ENCODE measurements around the gene APBB2. TPM values are rescaled to one million over a fixed set of nuclear protein-coding genes. Genes with fewer than 3 reads are reported as not detected.

APBB2 gene
- total RNA-seq, 1 experiment from 2014 or later: 49.0 TPM

GRCh38 chr4:40957281-40957680, 257.1 kb downstream of the APBB2 start (continued):
- TF ChIP-seq CREB1 (CRISPR knock-in tag; IDR thresholded peaks at IDR 0.05) (no peak), STAT6 (CRISPR knock-in tag; conservative IDR thresholded peaks at IDR 0.05; ENCODE audit: low read depth) (no peak), MAX (CRISPR knock-in tag; IDR thresholded peaks at IDR 0.05) (no peak), MLX (CRISPR knock-in tag; IDR thresholded peaks at IDR 0.05) (no peak), CDX4 (CRISPR knock-in tag; IDR thresholded peaks at IDR 0.05; ENCODE audit: borderline replicate concordance) (no peak), ATF3 (CRISPR knock-in tag; conservative IDR thresholded peaks at IDR 0.05) (no peak), ZNF423 (CRISPR knock-in tag; IDR thresholded peaks at IDR 0.05) (no peak)

GRCh38 chr4:40956721-40957255, 257.6 kb downstream of the APBB2 start:
- Mint-ChIP-seq H3K27me3 (ENCODE audit: low read depth) (no peaks in the 10 kb centered on the region), H3K4me3 (no peak overlapping the region), H3K9me3 (peaks cover 11% of the 10 kb centered on the region), H3K27ac (no peak overlapping the region), H3K36me3 (peaks cover 11% of the 10 kb centered on the region), H3K4me1 (peaks cover 20% of the 10 kb centered on the region)
- DNase-seq (ENCODE audit: low spot score) (no peak), ATAC-seq (no peak)
- ChIA-PET POLR2A (no interaction called here), CTCF (interaction anchor here (1.0 kb wide), 1 partner anchor 32 kb away, joined by 4 read pairs; no protein-coding TSS in a partner anchor)
- TF ChIP-seq FOXK1 (CRISPR knock-in tag; IDR thresholded peaks at IDR 0.05) (no peak), JUN (CRISPR knock-in tag; IDR thresholded peaks at IDR 0.05) (no peak), NFATC4 (CRISPR knock-in tag; IDR thresholded peaks at IDR 0.05) (no peak), ZNF232 (CRISPR knock-in tag; IDR thresholded peaks at IDR 0.05) (no peak), NR1H2 (CRISPR knock-in tag; IDR thresholded peaks at IDR 0.05) (no peak), ATF6 (CRISPR knock-in tag; IDR thresholded peaks at IDR 0.05) (no peak), JAZF1 (CRISPR knock-in tag; IDR thresholded peaks at IDR 0.05) (no peak), PREB (CRISPR knock-in tag; IDR thresholded peaks at IDR 0.05; ENCODE audit: borderline replicate concordance) (no peak)

- Mint-ChIP-seq H3K4me3 (no peak overlapping the region), H3K9me3 (no peaks in the 10 kb centered on the region), H3K27me3 (ENCODE audit: low read depth) (no peaks in the 10 kb centered on the region), H3K27ac (no peak overlapping the region), H3K36me3 (no peaks in the 10 kb centered on the region), H3K4me1 (peaks cover 21% of the 10 kb centered on the region)
- DNase-seq (ENCODE audit: low spot score) (no peak), ATAC-seq (no peak)
- ChIA-PET CTCF (no interaction called here), POLR2A (no interaction called here)
- peak; percentile 31; the same call in 1 of the 2 replicates for TF ChIP-seq ETV6 (CRISPR knock-in tag; IDR thresholded peaks at IDR 0.05)
- no peak for TF ChIP-seq ZNF281 (CRISPR knock-in tag; IDR thresholded peaks at IDR 0.05)
- TF ChIP-seq FOXP4 (CRISPR knock-in tag; IDR thresholded peaks at IDR 0.05): no peak
These were observed 260.2 kb downstream of the APBB2 start for GRCh38 chr4:40954088-40954668.
